H1 (cell line): Measurements from ENCODE around the gene SVIL. TPM values are rescaled to one million over a fixed set of nuclear protein-coding genes. Genes with fewer than 3 reads are reported as not detected.

Experiments used
- ATF2 ChIP-seq: IDR thresholded peaks from 2 replicates; pipeline ENCODE4 v1.6.1; 2012; ENCODE audit warnings: low read length, inconsistent platforms
- CTCF ChIP-seq, 3 experiments: IDR thresholded peaks; 1 replicate in 2 of 3; 2 replicates in 1 of 3; pipeline versions ENCODE4 v1.5.1 to v1.6.1; 2011; ENCODE audit warnings: low read length in 3 of 3, mild to moderate bottlenecking in 3 of 3, inconsistent platforms in 2 of 3, low read depth in 1 of 3, moderate library complexity in 1 of 3; ENCODE audit not compliant: insufficient read depth in 1 of 3; ENCODE audit errors: control extremely low read depth in 1 of 3
- EGR1 ChIP-seq: IDR thresholded peaks from 2 replicates; pipeline ENCODE4 v1.6.1; 2011; ENCODE audit warnings: low read depth, low read length, borderline replicate concordance
- EZH2 ChIP-seq: fragments of 200-600 bp; sonication (generic); IDR thresholded peaks from 2 replicates; pipeline ENCODE4 v1.7.1; 2012; ENCODE audit warnings: low read depth, mild to moderate bottlenecking, moderate library complexity, low read length, inconsistent platforms; ENCODE audit not compliant: severe bottlenecking
- GTF2F1 ChIP-seq: IDR thresholded peaks from 2 replicates; pipeline ENCODE4 v1.6.1; 2012; ENCODE audit warnings: low read depth, low read length, improper control_type of control experiment, borderline replicate concordance
- KDM5A ChIP-seq: fragments of 200-600 bp; IDR thresholded peaks from 2 replicates; pipeline ENCODE4 v1.7.1; 2012; ENCODE audit warnings: mild to moderate bottlenecking, low read length, inconsistent platforms, mixed read lengths
- SIX5 ChIP-seq: IDR thresholded peaks from 2 replicates; pipeline ENCODE4 v1.6.1; 2011; ENCODE audit warnings: mild to moderate bottlenecking, low read depth, low read length
- polyA plus RNA-seq, 7 experiments: library from polyadenylated mRNA; depleted of rRNA in 3 of 7; stranded (reverse) in 5 of 7; unstranded in 2 of 7; fragments of >200 nt in 5 of 7; fragments of 200-250 nt in 2 of 7; gene quantifications; 1 replicate in 5 of 7; 2 replicates in 1 of 7; 4 replicates in 1 of 7; pipeline versions ENCODE4 v1.2.1 to v1.2.3, GENCODE V29; 2011 to 2013; ENCODE audit warnings: missing spikeins in 2 of 7, mixed read lengths in 2 of 7
- total RNA-seq: library from RNA; stranded (reverse); fragmentation: NEBNext Ultra II Directional; extraction: Animal tissue kit (Norgen Biotek cat#: 25700); gene quantifications from 2 replicates; pipeline ENCODE4 v1.2.1, GENCODE V29; 2021

Gene SVIL
- total and polyA plus RNA-seq, 2 of the 8 experiments (the other 6 are each of a cell fraction or from before 2014, with no cell fraction given), result 4.7 to 15.4 TPM

GRCh38 chr10:29680091-29680490 lies 45.3 kb upstream of the SVIL start (continued):
- no peak for TF ChIP-seq CTCF (IDR thresholded peaks at IDR 0.05; ENCODE audit: control extremely low read depth in 1 of 3, insufficient read depth in 1 of 3, low read depth in 1 of 3, low read length in 3 of 3)
- no peak for TF ChIP-seq SIX5
- no peak for TF ChIP-seq EZH2
- no peak for TF ChIP-seq ATF2
- TF ChIP-seq KDM5A, result no peak
- no peak for TF ChIP-seq GTF2F1
- TF ChIP-seq EGR1, result no peak
- TF ChIP-seq, all 59 proteins: peak for 0
